HG03432 (cell line): ENCODE measurements around the gene ANKLE2.

ENCODE experiments used
- ATAC-seq: cut with Tn5 transposase; IDR thresholded peaks from one replicate; pipeline ENCODE4 v1.9.1; 2021; ENCODE audit warnings: mild to moderate bottlenecking, moderate library complexity; ENCODE audit not compliant: unreplicated experiment

The ANKLE2 gene

GRCh38 chr12:132720606-132721345 lies 40.9 kb downstream of the ANKLE2 start:
- no peak for ATAC-seq

GRCh38 chr12:132719954-132720324 lies 41.7 kb downstream of the ANKLE2 start:
- ATAC-seq = no peak

GRCh38 chr12:132719141-132719953 lies 42.3 kb downstream of the ANKLE2 start:
- ATAC-seq = no peak

- no peak for ATAC-seq
Observed at GRCh38 chr12:132718644-132719043, 43.0 kb downstream of the ANKLE2 start.

- ATAC-seq = no peak
Observed at GRCh38 chr12:132717531-132718387, 43.9 kb downstream of the ANKLE2 start.

GRCh38 chr12:132717011-132717410 lies 44.6 kb downstream of the ANKLE2 start:
- no peak for ATAC-seq

- no peak for ATAC-seq
Observed at GRCh38 chr12:132716356-132716755, 45.3 kb downstream of the ANKLE2 start.

- no peak for ATAC-seq
Observed at GRCh38 chr12:132715874-132716273, 45.8 kb downstream of the ANKLE2 start.

- ATAC-seq = no peak
Observed at GRCh38 chr12:132713123-132713522, 48.5 kb downstream of the ANKLE2 start.

GRCh38 chr12:132711080-132711843 lies 50.4 kb downstream of the ANKLE2 start:
- peak; percentile 20 for ATAC-seq

- ATAC-seq = peak; percentile 93
Observed at GRCh38 chr12:132710405-132711079, 51.1 kb downstream of the ANKLE2 start, which contains the start of gene PGAM5. TSS of gene PGAM5 (plus strand) at chr12:132710842. CDS start at chr12:132710877, 35 bp downstream.

- ATAC-seq = peak; percentile 31
Observed at GRCh38 chr12:132710043-132710404, 51.6 kb downstream of the ANKLE2 start.

- no peak for ATAC-seq
Observed at GRCh38 chr12:132708150-132708549, 53.5 kb downstream of the ANKLE2 start.

GRCh38 chr12:132707241-132707640 lies 54.4 kb downstream of the ANKLE2 start:
- ATAC-seq = no peak

GRCh38 chr12:132703641-132704040 lies 58.0 kb downstream of the ANKLE2 start:
- ATAC-seq = no peak

GRCh38 chr12:132702640-132703039 lies 59.0 kb downstream of the ANKLE2 start:
- no peak for ATAC-seq

- peak; percentile 50 for ATAC-seq
Observed at GRCh38 chr12:132700212-132700822, 61.3 kb downstream of the ANKLE2 start.

- ATAC-seq = no peak
Observed at GRCh38 chr12:132698341-132698740, 63.3 kb downstream of the ANKLE2 start.

- ATAC-seq = no peak
Observed at GRCh38 chr12:132695431-132695830, 66.2 kb downstream of the ANKLE2 start.
